ENCODE data around the gene GARIN5A.
A peak's percentile ranks its signal among the peaks of the same experiment; 100 is the strongest.

Gene GARIN5A

GRCh38 chr19:50420127-50420526, 56.5 kb downstream of the GARIN5A start:
- ATAC-seq (replicated peaks) (no peak), DNase-seq (no peak)
- H3K9me3 Mint-ChIP-seq = peaks cover 0 to 1% of the 10 kb centered on the region in 2 donors
- H3K36me3 Mint-ChIP-seq = peaks cover 49 to 58% of the 10 kb centered on the region in 2 donors
- peak overlapping the region; percentile 97 for H3K27ac Mint-ChIP-seq
- H3K27me3 Mint-ChIP-seq = no peaks in the 10 kb centered on the region
- H3K4me3 Mint-ChIP-seq = peak overlapping the region; percentile 87 to 97
- peaks cover 48 to 79% of the 10 kb centered on the region in 2 donors for H3K4me1 Mint-ChIP-seq

GRCh38 chr19:50419580-50420035, 57.0 kb downstream of the GARIN5A start:
- Mint-ChIP-seq H3K4me1 (peaks cover 53 to 84% of the 10 kb centered on the region in 2 donors), H3K36me3 (peaks cover 51 to 62% of the 10 kb centered on the region in 2 donors), H3K9me3 (peaks cover 0 to 1% of the 10 kb centered on the region in 2 donors), H3K4me3 (peak overlapping the region; percentile 87 to 97), H3K27ac (peak overlapping the region; percentile 97), H3K27me3 (no peaks in the 10 kb centered on the region)
- no peak for ATAC-seq (replicated peaks)
- DNase-seq = peak; percentile 41

GRCh38 chr19:50419022-50419579, 57.5 kb downstream of the GARIN5A start:
- Mint-ChIP-seq H3K27me3 (no peaks in the 10 kb centered on the region), H3K27ac (peak overlapping the region; percentile 97), H3K4me1 (peaks cover 56 to 86% of the 10 kb centered on the region in 2 donors), H3K4me3 (peak overlapping the region; percentile 87 to 97), H3K9me3 (peaks cover 0 to 1% of the 10 kb centered on the region in 2 donors), H3K36me3 (peaks cover 51 to 61% of the 10 kb centered on the region in 2 donors)
- no peak for ATAC-seq (replicated peaks)
- no peak for DNase-seq

DNA sequence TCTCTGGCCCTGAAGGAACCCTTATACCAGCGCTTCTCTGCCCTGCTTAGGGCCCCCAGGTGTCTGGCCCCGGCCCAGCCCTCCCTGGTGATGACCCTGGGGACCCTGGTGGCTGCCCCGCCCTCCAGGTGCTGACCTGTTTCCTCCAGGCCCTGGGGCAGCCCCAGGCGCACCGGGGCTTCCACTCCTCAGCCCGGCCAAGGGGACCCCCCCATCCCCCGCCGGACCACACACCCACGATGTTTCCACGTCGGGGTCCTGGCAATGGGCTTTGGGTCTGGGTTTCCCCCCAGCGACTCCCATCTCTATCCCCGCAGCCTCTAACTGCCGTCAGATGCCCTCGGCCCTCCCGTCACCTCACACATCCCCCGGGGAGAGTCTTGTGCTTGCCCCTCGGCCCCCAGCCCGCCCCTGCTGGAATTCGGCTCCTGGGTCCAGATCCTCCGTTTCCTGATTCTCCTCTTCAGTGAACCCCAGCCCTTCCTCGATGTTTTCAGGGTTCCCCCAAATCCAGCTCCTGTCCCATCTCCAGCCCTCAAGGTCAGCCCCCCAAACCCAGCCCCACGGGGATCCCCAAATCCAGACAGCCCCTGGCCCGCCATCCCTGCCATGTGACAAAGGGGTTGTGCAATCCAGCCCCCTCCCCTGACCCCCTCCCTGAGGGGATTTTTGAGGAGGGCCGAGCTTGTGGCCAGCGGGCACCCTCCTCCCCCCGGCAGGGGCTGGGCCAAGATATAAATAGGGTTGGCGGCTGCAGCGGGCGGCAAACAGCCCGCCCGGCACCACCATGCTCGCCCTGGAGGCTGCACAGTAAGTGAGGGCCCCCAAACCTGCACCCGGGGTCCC, 58.2 kb downstream of the GARIN5A start, which contains the start of gene SPIB:
TSS of gene SPIB (plus strand) at position 763 of the 846 bp plus-strand sequence. CDS start at position 788, 25 bp downstream.
- H3K36me3 Mint-ChIP-seq = peaks cover 51 to 57% of the 10 kb centered on the region in 2 donors
- H3K9me3 Mint-ChIP-seq = peaks cover 0 to 1% of the 10 kb centered on the region in 2 donors
- no peaks in the 10 kb centered on the region for H3K27me3 Mint-ChIP-seq
- peak; percentile 52 to 53 for ATAC-seq (replicated peaks)
- peak; percentile 93 for DNase-seq
- H3K4me3 Mint-ChIP-seq = peak within 1 kb of the TSS; percentile 87 to 97
- H3K27ac Mint-ChIP-seq = peak within 1 kb of the TSS; percentile 97
- peaks cover 51 to 80% of the 10 kb centered on the region in 2 donors for H3K4me1 Mint-ChIP-seq

DNA sequence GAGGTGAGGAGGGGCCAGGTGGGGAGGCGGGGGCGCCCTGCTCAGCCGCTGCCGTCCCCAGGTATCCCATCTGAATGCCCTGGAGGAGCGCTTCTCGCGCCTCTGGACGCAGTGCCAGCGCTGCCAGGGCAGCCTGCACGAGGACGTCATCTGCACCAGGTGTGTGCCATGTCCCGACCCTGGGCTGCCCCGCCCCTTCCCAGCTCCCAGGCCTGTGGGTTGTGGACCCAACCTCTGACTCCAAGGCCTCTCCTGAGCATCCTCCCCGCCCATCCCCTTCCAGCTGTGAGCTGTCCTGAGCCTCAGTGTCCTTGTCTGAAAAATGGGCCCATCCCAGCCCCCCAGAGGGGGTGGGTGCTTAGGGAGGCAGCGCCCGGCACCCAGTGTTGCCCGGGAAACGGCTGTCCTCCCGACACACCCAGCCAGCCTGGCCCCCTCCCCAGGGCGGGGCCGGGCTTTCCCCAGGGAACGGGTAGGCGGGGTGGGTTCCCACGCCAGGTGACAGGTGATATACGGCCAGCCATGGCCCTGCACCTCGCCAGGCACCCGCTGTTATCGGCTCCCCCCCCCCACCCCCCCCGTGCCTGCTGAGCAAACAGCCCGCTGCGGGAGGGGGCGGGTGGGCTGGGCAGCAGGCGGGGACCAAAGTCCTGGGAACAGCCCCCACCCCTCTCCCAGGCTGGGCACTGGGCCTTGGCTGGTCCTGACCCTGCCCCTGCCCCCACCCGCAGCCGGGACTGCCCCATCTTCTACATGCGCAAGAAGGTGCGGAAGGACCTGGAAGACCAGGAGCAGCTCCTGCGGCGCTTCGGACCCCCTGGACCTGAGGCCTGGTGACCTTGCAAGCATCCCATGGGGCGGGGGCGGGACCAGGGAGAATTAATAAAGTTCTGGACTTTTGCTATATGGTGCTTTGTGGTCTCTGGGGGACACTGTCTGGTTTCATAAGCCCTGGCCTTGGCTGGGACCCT, 59.3 kb downstream of the GARIN5A start:
- H3K36me3 Mint-ChIP-seq = peaks cover 51 to 57% of the 10 kb centered on the region in 2 donors

More for the DNA sequence above, 59.3 kb downstream of the GARIN5A start:
- Mint-ChIP-seq H3K4me3 (peak overlapping the region; percentile 87 to 97), H3K27ac (peak overlapping the region; percentile 97), H3K4me1 (peaks cover 44 to 70% of the 10 kb centered on the region in 2 donors), H3K9me3 (peaks cover 0 to 1% of the 10 kb centered on the region in 2 donors), H3K27me3 (no peaks in the 10 kb centered on the region)
- ATAC-seq (replicated peaks) (peak in 1 of 2 donors; percentile 0), DNase-seq (peak; percentile 66)

Measured in stimulated activated naive B cell treated with anti-CD40 and anti-IgM and Interleukin-4, amounts not matched to agents 10 μg/mL and 1 μg/mL and 100 μg/mL, for 72 hours (primary cell).